C4-2B (cell line): Measurements from ENCODE around the gene BCR.
"Not testable (repeated sequence)": the region's sequence is repeated elsewhere in the genome, so short reads cannot be mapped to it uniquely, and the experiment has no call there.

Experiments used
- CTCF ChIP-seq: fragments of 450-650 bp; conservative IDR thresholded peaks from 2 replicates; pipeline ENCODE4 v1.5.1; 2017; ENCODE audit warnings: mild to moderate bottlenecking
- ZFX ChIP-seq: fragments of 450-650 bp; IDR thresholded peaks from 2 replicates; pipeline ENCODE4 v1.6.1; 2017

GRCh38 chr22:23333822-23334221, 153.5 kb downstream of the BCR start:
- not testable (repeated sequence) for TF ChIP-seq CTCF, ZFX
